Mucosa of descending colon (tissue), 3 donors: ENCODE data around the gene UBFD1. TPM values are rescaled to one million over a fixed set of nuclear protein-coding genes. Genes with fewer than 3 reads are reported as not detected.

Source experiments
- ATAC-seq: fragments of 200-7000 bp; cut with Tn5 transposase; one replicate; pipeline ENCODE4 v1.9.1; 2020; ENCODE audit warnings: mild to moderate bottlenecking, moderate library complexity
- DNase-seq, 3 donors: peaks; one replicate each; pipeline ENCODE4 v3.0.0-alpha.2; 2020
- H3K36me3 ChIP-seq: fragments of 200-600 bp; one replicate; pipeline ENCODE4 v1.8.0; 2021; ENCODE audit warnings: low read depth, mild to moderate bottlenecking
- H3K4me1 ChIP-seq: fragments of 200-600 bp; one replicate; pipeline ENCODE4 v1.8.0; 2021; ENCODE audit warnings: low read depth, mild to moderate bottlenecking
- H3K4me3 ChIP-seq: fragments of 200-600 bp; one replicate; pipeline ENCODE4 v1.8.0; 2021; ENCODE audit warnings: mild to moderate bottlenecking
- H3K9me3 ChIP-seq: fragments of 200-600 bp; one replicate; pipeline ENCODE4 v1.8.0; 2021; ENCODE audit warnings: mild to moderate bottlenecking
- intact Hi-C, 2 donors: fragments of 100-400 bp; cut with DNase I in 1 of 2; cut with micrococcal nuclease in 1 of 2; formaldehyde crosslinking; loops; one replicate each; pipeline versions ENCODE4 v1.11.0 to v1.11.1; 2022; cut with DNase I, micrococcal nuclease
- total RNA-seq, 3 donors: library from RNA; stranded (reverse); fragmentation: NEBNext Ultra II Directional in 2 of 3; extraction: Animal tissue kit (Norgen Biotek cat#: 25700) in 2 of 3; gene quantifications; one replicate each; pipeline versions ENCODE4 v1.2.1 to v1.2.4, GENCODE V29; 2021 to 2023
- TF ChIP-seq, protein P1 (sequence below): fragments of 200-600 bp; IDR thresholded peaks from one replicate; pipeline ENCODE4 v1.8.0; 2022; ENCODE audit warnings: antibody characterized with exemption, mild to moderate bottlenecking
- donor health status: DM: no; HTN: no; CAD: no; lungs with moderate emphysema.
- donor health status: DM: no; HTN: no; CAD: no.
- donor health status: DM: no; HTN: yes; CAD: no.

Gene UBFD1
- total RNA-seq, 3 donors from 2014 or later = 27.8 to 38.3 (median 28.5) TPM

DNA sequence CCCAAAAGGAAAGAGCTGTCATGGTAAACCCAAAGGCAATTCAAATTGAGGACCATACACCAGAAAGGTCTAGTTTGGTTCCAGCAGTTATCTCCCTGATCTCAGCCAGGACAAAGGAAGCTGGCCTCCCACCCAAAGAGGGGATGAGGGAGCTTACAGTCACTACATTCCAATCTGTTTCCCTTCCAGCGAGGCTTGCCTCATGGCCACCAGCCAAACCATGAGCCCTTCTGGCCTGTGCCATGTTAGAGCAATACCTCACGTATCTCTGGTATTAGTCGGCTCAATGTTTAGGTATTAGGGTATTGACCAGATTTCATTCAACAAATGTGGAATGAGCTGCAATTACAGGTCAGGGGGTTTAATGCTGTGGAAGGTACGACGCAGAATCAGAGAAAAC, 30.2 kb downstream of the UBFD1 start:
- Histone ChIP-seq H3K36me3 (peaks cover 5% of the 10 kb centered on the region), H3K4me3 (no peak overlapping the region), H3K9me3 (no peaks in the 10 kb centered on the region), H3K4me1 (no peaks in the 10 kb centered on the region)
- ATAC-seq (no peak), DNase-seq (no peak)
- intact Hi-C loops = no loop called here
- TF ChIP-seq, protein P1, sequence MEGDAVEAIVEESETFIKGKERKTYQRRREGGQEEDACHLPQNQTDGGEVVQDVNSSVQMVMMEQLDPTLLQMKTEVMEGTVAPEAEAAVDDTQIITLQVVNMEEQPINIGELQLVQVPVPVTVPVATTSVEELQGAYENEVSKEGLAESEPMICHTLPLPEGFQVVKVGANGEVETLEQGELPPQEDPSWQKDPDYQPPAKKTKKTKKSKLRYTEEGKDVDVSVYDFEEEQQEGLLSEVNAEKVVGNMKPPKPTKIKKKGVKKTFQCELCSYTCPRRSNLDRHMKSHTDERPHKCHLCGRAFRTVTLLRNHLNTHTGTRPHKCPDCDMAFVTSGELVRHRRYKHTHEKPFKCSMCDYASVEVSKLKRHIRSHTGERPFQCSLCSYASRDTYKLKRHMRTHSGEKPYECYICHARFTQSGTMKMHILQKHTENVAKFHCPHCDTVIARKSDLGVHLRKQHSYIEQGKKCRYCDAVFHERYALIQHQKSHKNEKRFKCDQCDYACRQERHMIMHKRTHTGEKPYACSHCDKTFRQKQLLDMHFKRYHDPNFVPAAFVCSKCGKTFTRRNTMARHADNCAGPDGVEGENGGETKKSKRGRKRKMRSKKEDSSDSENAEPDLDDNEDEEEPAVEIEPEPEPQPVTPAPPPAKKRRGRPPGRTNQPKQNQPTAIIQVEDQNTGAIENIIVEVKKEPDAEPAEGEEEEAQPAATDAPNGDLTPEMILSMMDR = no peak

- H3K9me3 ChIP-seq = no peaks in the 10 kb centered on the region
- H3K4me3 ChIP-seq = no peak overlapping the region
- intact Hi-C loops = no loop called here
- TF ChIP-seq, protein P1 = no peak
- ATAC-seq (no peak), DNase-seq (no peak)
- peaks cover 11% of the 10 kb centered on the region for H3K4me1 ChIP-seq
- no peaks in the 10 kb centered on the region for H3K36me3 ChIP-seq
These were observed 32.7 kb downstream of the UBFD1 start for GRCh38 chr16:23590181-23590580.

GRCh38 chr16:23594186-23594585, 36.7 kb downstream of the UBFD1 start:
- H3K4me3 ChIP-seq = no peak overlapping the region
- TF ChIP-seq, protein P1 = no peak
- H3K9me3 ChIP-seq = no peaks in the 10 kb centered on the region
- DNase-seq (no peak), ATAC-seq (no peak)
- peaks cover 14% of the 10 kb centered on the region for H3K4me1 ChIP-seq
- intact Hi-C loops = no loop called here
- no peaks in the 10 kb centered on the region for H3K36me3 ChIP-seq

DNA sequence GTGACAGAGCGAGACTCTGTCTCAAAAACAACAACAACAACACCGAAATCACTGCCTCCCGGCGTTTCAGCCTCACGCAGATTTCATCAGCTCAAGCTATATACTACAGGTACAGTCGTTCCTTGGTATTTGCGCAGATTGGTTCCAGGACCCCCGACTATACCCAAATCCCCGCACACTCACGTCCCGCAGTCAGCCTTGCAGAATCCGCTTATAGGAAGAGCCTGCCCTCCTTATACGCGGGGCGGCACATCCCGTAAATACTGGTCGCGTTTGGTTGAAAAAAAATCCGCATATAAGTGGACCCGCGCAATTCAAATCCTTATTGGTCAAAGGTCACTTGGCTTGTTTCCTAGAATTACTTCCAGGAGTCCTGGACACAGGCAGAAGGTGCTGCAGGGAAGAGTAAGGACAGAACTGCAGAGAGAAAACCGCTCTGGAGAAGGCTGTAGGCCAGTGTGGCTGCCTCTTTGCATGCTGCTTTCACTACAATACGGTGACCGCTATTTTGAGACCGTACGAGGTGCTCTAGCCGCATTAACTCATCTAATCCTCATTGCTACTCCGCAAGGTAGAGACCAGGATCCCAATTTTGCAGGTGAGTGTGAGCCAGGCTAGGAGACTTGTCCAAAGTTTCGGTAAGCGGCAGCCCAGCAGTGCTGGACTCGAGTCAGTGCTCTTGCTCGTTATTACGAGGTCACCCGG, 37.9 kb downstream of the UBFD1 start:
- peak in 1 of 3 donors; percentile 60 for DNase-seq
- H3K4me1 ChIP-seq = peaks cover 14% of the 10 kb centered on the region
- TF ChIP-seq, protein P1 = no peak
- ATAC-seq = peak; percentile 50
- H3K4me3 ChIP-seq = peak overlapping the region; percentile 98
- no peaks in the 10 kb centered on the region for H3K9me3 ChIP-seq
- intact Hi-C loops = no loop called here
- no peaks in the 10 kb centered on the region for H3K36me3 ChIP-seq

GRCh38 chr16:23595951-23596720, 38.6 kb downstream of the UBFD1 start, which contains the start of gene NDUFAB1:
NDUFAB1 (minus strand) TSS chr16:23596316; CDS start chr16:23596290, 26 bp downstream.
- Histone ChIP-seq H3K9me3 (no peaks in the 10 kb centered on the region), H3K36me3 (no peaks in the 10 kb centered on the region), H3K4me3 (peak within 1 kb of the TSS; percentile 98), H3K4me1 (peaks cover 14% of the 10 kb centered on the region)
- intact Hi-C loops = no loop called here
- peak; percentile 100 for ATAC-seq
- DNase-seq = peak; percentile 94 to 96 (median 95)
- TF ChIP-seq, protein P1 = peak; percentile 100
